Cerebellar cortex (tissue), 1 donor: Measurements from ENCODE around the gene MED1.
A peak's percentile ranks its signal among the peaks of the same experiment; 100 is the strongest.
"Not testable (repeated sequence)": the region's sequence is repeated elsewhere in the genome, so short reads cannot be mapped to it uniquely, and the experiment has no call there.

ENCODE experiments used
- DNase-seq: peaks from one replicate; pipeline ENCODE4 v3.0.0-alpha.2; 2015; ENCODE audit warnings: low spot score

MED1 gene

DNA sequence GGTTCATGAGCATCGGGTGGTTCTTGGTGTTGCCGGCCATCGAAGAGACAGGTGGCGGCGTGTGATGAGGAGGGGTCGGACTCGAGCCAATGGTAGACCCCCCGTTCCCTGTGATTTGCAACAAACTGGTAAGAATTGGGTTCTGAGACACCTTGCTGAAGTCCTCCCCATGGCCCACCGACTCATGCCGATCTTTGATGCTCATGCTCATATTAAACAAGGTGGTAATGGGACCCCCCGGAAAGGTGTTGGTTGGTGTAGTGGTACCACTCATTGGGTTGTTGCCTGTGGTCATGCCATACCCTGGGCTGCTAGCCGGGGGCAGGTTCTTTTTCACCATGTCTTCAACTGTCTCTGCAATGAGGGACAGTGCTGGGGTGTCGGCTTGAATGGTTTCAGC lies 40.8 kb downstream of the MED1 start:
- no peak for DNase-seq

DNA sequence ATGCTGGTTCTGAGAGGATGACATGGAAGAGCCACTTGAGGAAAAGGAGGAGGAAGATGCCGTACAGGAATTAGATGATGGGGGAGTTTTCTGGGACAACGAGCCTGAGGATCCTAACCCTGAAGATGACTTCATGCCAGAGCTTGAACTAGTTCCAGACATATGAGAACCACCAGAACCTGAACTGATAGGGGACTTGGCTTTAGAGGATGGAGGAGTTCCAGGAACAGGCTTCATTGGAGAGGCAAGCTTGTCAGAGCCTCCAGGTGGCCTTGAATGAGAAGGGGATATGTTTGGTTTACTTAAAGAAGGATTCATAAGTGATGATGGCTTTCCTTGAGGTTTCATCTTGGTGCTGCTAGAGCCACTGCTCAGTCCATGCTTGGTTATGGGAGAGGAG lies 42.7 kb downstream of the MED1 start:
- no peak for DNase-seq

DNA sequence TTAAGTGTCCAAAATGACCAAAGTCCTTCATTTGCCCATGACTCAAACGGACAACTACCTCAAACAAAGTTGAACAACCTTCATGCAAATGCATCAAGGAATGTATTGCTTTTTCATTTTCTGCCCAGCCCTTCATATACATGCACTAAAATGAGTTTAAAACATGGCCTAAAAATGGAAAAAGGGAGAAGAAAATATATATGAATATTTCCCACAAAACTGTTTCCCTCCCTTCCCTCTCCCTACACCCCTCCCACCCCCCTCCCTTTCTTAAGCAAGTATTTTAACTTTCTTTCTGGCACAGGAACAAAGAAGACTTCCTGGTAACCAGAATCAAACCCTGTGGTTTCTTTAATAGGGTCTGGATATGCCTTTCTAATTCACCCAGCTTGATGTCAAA lies 44.1 kb downstream of the MED1 start:
- DNase-seq: no peak

DNA sequence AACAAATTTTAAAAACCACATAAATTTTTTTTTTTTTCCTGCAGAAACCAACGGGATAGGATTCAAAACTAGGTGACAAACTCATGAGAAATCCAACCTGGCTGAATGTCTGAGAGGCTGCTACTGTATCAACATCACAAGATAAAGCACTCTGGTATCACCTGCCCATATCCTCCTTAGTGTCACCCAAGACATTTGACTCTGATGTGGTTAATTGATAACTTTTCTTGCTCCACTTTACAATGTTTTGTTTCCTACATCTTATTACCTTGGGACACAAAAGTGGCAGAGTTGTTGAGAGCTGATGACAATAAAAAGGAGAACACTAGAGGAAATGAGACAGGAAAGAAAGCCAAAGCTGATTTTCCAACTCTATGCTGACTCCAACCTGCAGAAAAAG lies 45.6 kb downstream of the MED1 start:
- no peak for DNase-seq

DNA sequence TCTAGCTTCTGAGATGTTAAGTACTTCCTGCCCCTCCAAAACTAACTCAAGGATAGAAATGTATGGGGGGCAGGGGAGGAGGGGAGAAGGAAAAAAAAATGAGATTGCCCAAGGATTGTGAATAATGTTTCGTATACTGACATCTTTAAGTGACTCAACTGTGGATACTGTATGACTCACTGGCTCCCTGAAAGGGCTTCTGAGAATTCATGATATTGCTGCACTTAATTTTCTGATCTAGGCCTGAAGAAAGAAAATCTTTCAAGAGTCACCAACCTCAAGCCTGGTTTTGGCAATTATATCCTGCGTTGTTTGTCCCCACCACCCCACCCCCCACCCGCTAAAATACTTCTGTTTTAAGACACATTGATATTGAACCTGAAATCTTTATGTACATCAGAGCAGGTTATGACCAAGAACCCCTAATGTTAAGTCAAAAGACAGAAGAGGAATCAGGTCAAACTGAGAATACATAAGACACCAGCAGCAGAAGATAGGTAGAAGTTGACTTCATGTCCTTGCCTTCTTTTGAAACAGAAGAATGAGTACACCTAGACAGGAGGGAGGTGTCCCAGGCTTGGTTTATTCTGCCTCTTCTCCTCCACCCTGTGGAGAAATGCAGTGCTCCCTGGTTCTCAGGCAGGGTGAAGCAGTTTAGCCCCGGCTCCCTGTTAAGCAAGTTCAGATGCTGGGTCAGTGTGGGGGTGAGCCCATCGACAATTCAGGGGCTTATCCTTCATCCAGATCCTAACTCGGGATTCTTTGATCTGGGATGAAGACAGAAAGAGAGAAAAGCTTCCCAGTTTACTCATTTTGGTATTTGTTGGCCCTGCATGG lies 46.3 kb downstream of the MED1 start:
- DNase-seq: no peak

DNA sequence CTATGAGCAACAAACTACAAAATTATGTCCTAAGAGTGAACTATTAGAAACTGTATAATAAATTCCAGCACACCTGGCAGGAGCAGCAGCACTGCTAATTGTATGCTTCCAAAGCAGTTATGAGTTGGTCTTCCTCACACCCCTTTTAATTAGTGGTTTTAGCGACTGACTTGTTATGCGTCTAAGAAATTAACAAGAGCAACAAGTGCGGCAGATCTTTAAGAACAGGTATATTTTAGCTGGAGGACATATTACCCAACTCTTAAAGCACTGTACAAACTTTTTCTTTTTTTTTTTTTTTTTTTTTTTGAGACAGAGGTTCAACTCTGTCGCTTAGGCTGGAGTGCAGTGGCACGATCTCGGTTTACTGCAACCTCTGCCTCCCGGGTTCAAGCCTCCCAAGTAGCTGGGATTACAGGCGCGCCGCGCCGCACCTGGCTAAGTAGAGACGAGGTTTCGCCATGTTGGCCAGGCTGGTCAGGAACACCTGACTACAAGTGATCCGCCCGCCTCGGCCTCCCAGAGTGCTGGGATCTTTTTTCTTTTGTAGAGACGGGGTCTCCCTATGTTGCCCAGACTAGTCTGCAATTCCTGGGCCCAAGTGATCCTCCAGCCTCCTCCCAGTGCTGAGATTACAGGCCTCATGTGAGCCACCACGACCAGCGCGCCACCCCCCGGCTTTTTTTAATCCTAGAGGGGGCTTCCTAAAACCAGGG lies 48.0 kb downstream of the MED1 start:
- no peak for DNase-seq

DNA sequence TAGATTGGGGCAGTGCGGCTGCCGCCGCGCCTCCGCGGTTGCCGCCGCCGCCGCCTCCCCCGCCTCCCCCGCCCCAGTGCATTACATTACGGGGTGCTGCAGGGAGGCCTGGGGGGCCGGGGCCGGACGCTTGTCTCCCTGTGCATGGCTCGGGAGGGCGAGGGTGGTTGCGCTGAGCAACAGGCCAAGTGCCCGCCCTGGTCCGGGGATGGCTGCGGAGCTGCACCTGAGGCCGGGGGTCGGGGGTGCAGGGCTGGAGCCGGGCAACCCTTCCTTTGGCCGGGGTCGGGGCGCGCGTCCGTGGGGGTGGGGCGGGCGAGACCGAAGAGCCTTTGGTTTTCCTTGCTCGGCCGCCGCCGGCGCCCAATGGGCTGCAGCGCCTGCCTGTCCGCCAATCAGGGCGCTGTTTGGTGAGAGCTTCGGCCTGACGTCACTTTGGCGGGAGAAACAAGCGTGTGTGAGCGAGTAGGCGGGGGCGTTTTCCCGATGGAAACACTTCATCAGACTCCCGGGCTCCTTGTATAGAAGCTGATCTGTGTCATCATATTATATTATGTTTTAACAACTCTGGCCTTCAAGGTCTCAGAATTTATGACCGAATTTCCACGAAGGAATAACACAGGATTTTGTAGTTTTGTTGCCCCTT lies 48.7 kb downstream of the MED1 start:
- DNase-seq: peak; percentile 96

DNA sequence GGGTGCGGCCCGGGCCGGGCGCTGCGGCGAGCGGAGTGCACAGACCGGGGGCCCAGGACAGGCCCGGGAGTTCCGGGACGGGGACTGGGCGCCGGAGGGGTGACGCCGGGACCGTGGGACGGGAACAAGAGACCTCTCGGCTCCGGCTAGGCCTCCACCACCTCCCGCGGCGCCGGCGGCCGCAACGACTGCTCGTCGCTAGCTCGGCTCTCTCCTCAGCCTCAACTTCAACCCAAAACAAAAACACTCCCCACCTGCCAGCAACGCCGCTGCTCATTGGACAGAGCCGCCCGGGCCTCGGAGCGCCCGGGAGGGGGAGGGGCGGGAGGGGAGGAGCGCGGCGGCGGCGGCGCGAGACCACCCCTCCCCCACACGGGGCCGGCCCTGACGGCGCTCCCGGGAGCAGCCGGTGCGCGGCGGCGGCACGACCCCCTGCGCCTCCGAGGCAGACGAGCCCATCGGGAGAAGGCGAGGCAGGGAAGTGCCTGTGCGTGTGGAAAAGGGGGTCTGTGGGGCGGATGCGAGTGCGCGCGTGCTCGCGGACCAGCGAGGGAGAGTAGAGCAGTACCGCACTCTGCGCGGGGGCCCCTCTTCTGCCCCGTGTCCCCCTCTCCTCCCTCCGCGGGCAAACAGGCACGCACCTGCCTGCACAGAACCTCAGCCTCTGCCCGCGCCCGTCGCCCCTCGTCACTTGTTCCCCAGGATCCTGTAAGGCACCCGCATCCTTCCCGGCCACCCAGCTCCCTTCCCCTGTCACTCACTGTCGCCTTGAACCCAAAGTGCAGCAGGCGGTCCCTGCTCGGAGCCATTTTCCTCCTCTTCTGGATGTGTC lies 49.4 kb downstream of the MED1 start, which contains the start of gene FBXL20:
Gene FBXL20, minus strand, starts transcription at position 215 of the 832 bp plus-strand sequence. CDS start 224 bp downstream, outside the sequence.
- peak; percentile 90 for DNase-seq

DNA sequence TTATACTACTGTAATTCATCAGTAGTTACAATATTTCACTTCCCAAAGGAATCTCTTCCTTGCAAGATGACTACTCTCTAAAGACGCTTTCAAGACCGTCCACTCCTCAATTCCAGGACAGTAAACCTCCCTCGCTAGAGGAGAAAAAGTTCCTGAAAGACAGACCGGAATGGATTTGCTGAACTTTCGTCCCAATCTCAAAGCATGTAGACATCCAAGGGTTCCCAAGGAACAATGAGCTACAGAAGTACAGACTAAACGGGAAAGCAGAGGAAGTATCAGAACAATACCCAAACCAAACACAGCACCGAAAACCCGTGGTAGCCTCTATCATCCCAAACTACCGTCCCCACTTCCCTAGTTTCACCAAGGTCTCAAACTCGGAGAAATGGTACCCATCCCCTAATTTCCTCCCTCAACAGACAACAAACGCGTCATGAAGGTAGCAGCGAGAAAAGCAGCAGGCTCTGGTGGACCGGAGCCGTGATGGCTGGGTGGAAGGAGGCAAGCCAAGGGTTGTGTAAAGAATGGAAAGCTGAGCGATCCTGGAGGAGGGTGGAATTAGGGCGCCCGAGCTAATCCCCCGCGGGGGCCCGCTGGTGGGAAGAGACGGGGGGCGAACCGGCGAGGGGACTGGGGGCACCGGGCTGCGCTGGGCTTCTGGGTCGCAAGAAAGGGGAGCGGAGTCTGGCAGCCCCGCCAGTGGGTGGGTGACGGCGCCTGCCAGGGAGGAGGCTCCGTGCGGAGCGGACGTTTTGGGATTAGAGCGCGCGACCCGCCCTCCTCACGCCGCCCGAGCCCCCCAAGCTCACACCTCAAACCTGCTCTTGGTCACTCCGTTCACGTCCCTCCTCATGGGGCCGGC lies 50.3 kb downstream of the MED1 start:
- DNase-seq: peak; percentile 19

DNA sequence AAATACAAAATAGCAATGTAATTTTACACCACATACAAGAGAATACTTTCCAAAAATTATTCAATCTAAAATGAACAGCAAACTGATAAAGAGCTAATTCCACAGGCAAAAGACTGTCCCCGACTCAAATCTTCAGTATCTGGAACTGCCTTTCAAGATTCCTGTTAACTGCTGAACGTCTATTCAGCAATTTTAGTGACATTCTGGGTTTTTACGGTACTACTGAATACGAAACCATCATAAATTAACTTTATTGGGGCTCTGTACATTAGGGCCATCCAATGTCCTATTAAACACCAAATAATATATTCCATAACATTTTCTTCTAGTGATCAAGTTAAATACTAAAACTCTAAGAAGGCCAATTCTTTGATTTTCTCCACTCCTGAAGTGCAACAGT lies 51.3 kb downstream of the MED1 start:
- DNase-seq: no peak

DNA sequence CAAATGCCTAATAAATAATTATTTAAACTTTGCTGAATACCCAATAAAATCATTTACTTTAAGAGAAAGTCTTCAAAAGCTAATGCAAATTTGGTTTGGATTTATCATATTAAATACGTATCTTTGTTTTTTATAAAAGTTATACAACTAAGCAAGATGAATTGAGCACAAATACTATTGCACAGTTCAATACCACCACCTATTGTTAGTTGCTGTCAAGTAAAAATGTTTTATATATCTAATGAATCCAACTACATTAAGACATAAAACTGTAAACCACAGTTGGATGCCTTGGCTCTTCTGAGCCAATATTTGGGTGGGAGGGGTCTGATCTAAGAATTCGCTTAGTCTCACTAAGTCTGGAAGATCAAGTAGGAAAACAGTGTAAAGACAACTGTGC lies 57.3 kb downstream of the MED1 start:
- DNase-seq: no peak

DNA sequence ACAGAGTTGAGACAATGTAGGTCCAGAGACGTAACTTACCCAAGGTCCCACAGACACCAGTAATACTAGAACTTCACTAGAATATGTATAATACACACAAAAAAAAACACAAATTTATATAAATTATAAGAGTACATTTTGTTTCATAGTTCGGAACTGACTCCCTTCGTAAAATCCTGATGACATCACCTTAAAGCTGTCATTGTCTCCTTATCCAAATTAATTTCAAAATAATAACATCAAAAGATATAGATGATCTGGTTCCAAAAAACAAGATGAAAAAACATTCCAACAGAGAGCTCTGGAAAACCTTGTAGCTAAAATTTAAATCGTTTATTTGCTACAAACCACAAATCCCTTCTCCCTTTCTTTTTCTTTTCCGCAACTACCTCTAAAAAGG lies 59.6 kb downstream of the MED1 start:
- DNase-seq: no peak

DNA sequence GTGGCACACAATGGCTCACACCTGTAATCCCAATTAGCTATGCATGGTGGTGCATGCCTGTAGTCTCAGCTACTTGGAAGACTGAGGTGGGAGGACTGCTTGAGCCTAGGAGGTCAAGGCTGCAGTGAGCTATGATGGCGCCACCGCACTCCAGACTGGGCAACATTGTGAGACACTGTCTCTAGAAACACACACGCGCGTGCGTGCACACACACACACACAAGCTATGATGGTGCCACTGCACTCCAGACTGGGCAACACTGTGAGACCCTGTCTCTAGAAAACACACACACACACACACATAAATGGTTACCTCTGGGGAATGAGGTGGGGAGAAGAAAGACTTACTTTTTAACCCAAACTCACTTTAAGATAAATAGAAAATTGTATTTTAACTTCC lies 66.0 kb downstream of the MED1 start:
- no peak for DNase-seq

DNA sequence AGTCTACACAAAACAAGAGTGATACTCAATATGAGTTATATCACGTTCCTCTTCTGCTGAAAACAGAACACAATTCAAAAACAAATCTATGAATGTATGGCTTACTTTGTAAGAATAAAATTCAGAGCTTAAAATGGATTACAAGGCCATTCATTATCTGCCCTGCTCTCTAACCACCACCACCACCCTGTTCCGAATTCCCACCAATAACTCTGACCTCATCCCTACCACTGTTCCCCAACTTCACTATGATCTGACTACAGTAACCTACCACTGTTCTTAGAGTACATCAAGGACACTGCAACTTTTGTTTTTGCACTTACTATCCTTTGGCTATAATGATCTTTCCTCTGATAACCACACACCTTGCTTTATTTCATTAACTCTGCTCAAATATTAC lies 70.9 kb downstream of the MED1 start:
- DNase-seq: no peak

DNA sequence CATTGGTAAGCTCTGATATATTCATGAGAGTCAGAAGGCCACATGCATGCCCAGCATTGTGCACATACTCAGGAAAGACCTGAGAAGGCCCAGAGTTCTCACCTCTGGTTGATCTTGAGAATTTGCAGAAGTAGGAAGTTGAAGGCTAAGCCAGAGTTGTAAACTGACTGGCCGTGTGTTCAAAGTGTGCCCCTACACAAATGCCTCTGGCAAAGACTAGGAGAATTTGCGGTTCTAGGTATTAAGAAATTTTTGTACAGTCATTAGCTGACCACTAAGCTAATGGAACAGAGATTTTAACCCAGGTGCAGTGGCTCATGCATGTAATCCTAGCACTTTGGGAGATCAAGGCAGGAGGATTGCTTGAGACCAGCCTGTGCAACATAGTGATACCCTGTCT lies 74.6 kb downstream of the MED1 start:
- no peak for DNase-seq

DNA sequence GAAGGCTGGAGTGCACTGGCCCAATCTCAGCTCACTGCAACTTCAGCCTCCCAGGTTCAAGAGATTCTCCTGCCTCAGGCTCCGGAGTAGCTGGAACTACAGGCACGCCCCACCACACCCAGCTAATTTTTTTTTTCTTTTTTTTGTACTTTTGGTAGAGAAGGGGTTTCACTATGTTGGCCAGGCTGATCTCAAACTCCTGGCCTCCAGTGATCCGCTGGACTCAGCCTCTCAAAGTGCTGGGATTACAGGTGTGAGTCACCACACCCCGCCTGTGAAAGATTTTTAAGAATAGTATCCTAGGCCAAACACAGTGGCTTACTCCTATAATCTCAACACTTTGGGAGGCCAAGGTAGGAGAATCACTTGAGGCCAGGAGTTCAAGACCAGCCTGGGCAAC lies 83.3 kb downstream of the MED1 start:
- not testable (repeated sequence) for DNase-seq

DNA sequence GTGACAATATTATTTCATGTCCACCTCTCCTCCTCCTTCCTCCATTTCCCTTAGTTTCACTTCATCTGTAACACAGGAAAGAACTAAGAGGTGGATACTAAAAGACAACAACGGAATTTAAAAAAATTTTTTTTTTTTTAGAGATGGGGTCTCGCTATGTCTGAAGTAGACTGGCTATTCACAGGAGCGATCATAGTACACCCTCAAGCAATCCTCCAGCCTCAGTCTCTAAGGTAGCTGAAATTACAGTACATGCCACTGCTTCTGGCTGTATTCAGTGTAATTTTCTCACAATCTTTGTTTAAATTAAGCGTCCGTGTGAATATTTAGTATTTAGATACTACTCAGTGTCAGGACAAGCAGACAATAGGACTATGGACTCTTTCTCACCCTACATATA lies 85.2 kb downstream of the MED1 start:
- DNase-seq: no peak

DNA sequence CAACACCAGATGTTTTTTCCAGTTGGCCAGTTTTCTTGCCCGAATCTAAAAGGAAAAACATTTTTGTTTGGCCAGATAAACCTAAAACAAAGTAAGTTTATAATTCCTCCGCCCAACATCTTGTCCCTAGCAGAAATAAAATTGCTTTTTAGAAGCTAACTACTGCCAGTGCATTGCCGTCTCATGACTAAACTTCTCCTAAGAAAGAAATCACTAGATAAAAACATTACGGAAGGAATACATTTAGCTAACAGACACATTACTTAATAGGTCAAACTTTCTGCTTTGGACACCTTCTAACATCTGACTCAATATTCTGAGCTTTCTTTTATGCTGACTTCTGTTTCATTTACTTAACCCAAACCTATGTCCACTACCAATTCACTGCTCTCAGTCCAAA lies 85.8 kb downstream of the MED1 start:
- no peak for DNase-seq

DNA sequence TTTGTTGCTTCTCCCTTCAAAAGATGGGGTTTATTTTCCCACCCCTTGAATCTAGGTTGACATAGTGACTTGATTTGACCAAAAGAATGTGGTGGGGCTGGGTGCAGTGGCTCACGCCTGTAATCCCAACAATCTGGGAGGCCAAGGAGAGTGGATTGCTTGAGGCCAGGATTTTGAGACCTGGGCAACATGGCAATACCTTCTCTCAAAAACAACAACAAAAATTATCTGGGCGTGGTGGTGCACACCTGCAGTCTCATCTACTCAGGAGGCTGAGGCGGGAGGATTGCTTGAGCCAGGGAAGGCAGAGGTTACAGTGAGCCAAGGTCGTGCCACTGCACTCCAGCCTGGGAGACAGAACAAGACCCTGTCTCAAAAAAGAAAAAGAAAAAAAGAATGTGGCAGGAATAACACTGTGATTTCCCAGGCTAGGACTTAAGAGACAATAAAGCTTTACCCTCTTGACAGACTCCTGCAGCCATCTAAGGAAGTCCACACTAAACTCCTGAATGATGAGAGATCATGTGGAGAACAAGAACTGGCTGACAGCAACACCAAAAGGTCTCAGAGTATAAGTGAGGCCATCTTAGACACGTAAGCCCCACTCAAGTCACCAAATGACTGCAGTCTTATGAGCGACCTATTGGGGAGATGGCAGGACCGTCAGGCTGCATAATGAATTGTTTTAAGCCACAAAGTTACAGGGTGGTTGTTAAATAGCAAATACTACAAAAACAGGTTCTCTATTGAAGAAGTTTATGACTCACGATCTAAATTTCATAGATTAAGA lies 86.6 kb downstream of the MED1 start:
- no peak for DNase-seq

DNA sequence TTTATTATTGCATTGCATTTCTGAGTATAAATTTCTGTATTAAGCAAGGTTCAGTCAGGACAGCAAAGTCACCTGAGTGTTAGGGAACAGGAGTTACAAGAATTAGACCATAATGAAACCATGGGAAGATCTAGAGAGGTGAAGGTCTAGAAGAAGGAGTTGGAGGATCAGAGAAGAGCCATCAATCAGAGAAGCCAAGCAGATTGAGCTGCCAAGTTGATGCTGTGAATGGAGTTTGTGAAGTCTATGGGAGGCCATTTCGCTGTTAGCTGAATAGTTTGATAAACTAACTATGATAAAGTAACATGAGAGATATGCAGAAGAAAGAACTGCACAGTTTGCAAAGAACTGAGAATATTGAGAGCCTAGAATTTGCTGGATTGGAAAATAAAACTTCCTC lies 90.0 kb downstream of the MED1 start:
- no peak for DNase-seq
